Neural progenitor cell (in vitro differentiated cells): ENCODE measurements around the gene LRFN4. TPM values are rescaled to one million over a fixed set of nuclear protein-coding genes. Genes with fewer than 3 reads are reported as not detected.
A peak's percentile ranks its signal among the peaks of the same experiment; 100 is the strongest.

ENCODE experiments used
- DNase-seq: peaks from one replicate; pipeline ENCODE4 v3.0.0-alpha.2; 2016; ENCODE audit warnings: low spot score
- H2AFZ ChIP-seq: fragments of 200-600 bp; sonication (generic); replicated peaks from 2 replicates; pipeline ENCODE4 v1.6.1; 2016; ENCODE audit warnings: antibody characterized with exemption
- H3F3A ChIP-seq: fragments of 200-600 bp; sonication (generic); 2 replicates; pipeline ENCODE4 v1.6.1; 2016; ENCODE audit warnings: antibody characterized with exemption, low read depth
- H3K27ac ChIP-seq: fragments of 200-600 bp; sonication (generic); 2 replicates; pipeline ENCODE4 v1.5.1; 2016; ENCODE audit warnings: mild to moderate bottlenecking
- H3K27me3 ChIP-seq: fragments of 200-600 bp; sonication (generic); 2 replicates; pipeline ENCODE4 v1.6.1; 2016; ENCODE audit warnings: mild to moderate bottlenecking, moderate library complexity
- H3K36me3 ChIP-seq: fragments of 200-600 bp; sonication (generic); 2 replicates; pipeline ENCODE4 v1.5.1; 2016
- H3K4me1 ChIP-seq: fragments of 200-600 bp; sonication (generic); 2 replicates; pipeline ENCODE4 v1.6.1; 2016; ENCODE audit warnings: mixed run types
- H3K4me2 ChIP-seq: fragments of 200-600 bp; sonication (generic); 2 replicates; pipeline ENCODE4 v1.6.1; 2016
- H3K4me3 ChIP-seq: fragments of 200-600 bp; sonication (generic); 2 replicates; pipeline ENCODE4 v1.5.1; 2016
- H3K79me2 ChIP-seq: fragments of 200-600 bp; sonication (generic); 2 replicates; pipeline ENCODE4 v1.6.1; 2016; ENCODE audit warnings: low read depth
- H3K9ac ChIP-seq: fragments of 200-600 bp; sonication (generic); 2 replicates; pipeline ENCODE4 v1.6.1; 2016
- H3K9me3 ChIP-seq: fragments of 200-600 bp; sonication (generic); 2 replicates; pipeline ENCODE4 v1.5.1; 2016; ENCODE audit warnings: low read depth
- H4K20me1 ChIP-seq: fragments of 200-600 bp; sonication (generic); 2 replicates; pipeline ENCODE4 v1.6.1; 2016; ENCODE audit warnings: low read depth
- H3K27ac Mint-ChIP-seq: 3 replicates; pipeline ENCODE4 v1.8.0; 2021; ENCODE audit warnings: mixed read lengths
- H3K27me3 Mint-ChIP-seq: 2 replicates; pipeline ENCODE4 v1.8.0; 2022; ENCODE audit warnings: low read depth, mild to moderate bottlenecking, inconsistent platforms, moderate library complexity, mixed read lengths; ENCODE audit not compliant: insufficient read depth
- H3K36me3 Mint-ChIP-seq: 3 replicates; pipeline ENCODE4 v1.8.0; 2021; ENCODE audit warnings: mixed read lengths
- H3K4me1 Mint-ChIP-seq: 3 replicates; pipeline ENCODE4 v1.8.0; 2021; ENCODE audit warnings: mixed read lengths
- H3K4me3 Mint-ChIP-seq: 3 replicates; pipeline ENCODE4 v1.8.0; 2021; ENCODE audit warnings: mild to moderate bottlenecking, moderate library complexity, mixed read lengths
- H3K9me3 Mint-ChIP-seq: 3 replicates; pipeline ENCODE4 v1.8.0; 2020; ENCODE audit warnings: mixed read lengths
- EZH2 ChIP-seq: fragments of 200-600 bp; sonication (generic); IDR thresholded peaks from 2 replicates; pipeline ENCODE4 v1.6.1; 2017; ENCODE audit warnings: antibody characterized with exemption, mild to moderate bottlenecking, moderate library complexity
- EZH2phosphoT487 ChIP-seq: fragments of 200-600 bp; sonication (generic); IDR thresholded peaks from 2 replicates; pipeline ENCODE4 v1.6.1; 2017; ENCODE audit warnings: antibody characterized with exemption
- total RNA-seq: library from RNA; depleted of rRNA; stranded (reverse); fragments of >200 nt; gene quantifications from 2 replicates; pipeline ENCODE4 v1.2.3, GENCODE V29; 2015; ENCODE audit warnings: low replicate concordance
- TF ChIP-seq, protein P1 (sequence below): fragments of 200-600 bp; sonication (generic); IDR thresholded peaks from 2 replicates; pipeline ENCODE4 v1.5.1; 2017; ENCODE audit warnings: antibody characterized with exemption, mild to moderate bottlenecking

The LRFN4 gene
- total RNA-seq, 1 donor from 2014 or later = 6.7 TPM

DNA sequence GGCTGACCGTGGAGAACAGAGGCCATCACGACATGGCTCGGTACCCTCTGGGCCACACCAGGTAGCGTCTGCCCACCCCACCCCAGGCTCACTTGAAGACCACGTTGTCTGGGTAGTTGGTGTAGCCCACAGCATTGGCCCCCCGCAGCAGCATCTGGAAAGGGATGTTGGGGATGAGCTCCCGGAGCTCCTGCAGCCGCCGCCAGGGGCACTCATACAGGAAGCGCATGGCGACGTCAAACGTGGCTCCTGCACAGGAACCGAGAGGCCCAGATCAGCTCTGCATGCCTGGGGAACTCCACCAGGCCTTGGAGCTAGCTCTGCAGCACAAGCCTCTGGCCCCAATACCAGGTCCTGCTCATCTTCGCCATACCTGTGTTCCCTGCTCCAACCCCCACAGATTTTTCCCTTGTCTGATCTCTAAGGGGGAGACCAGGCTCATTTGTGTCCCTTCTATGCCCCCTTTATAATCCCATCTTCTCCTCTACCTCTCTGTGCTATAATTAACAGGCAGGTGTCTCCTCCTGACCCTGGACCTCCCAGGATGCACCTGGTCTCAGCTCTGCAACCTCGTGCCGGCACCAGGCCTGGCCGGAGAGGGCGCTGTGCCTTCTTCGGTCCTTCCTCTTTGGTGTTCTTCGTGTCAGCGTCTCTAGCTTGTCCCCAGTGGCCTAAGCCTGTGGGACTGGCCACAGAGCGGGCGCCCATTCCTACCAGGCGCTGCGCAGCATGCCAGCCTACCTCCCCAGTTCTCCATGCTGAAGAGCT is 5.0 kb upstream of the LRFN4 start:
- Mint-ChIP-seq H3K36me3 (peaks cover 2% of the 10 kb centered on the region), H3K27me3 (peaks cover 11% of the 10 kb centered on the region), H3K27ac (no peak overlapping the region), H3K4me1 (peaks cover 13% of the 10 kb centered on the region), H3K9me3 (peaks cover 2% of the 10 kb centered on the region), H3K4me3 (peak overlapping the region; percentile 46)
- no peaks in the 10 kb centered on the region for H3K27me3 ChIP-seq
- no peak overlapping the region for H2AFZ ChIP-seq
- no peak overlapping the region for H3K4me2 ChIP-seq
- no peaks in the 10 kb centered on the region for H3K79me2 ChIP-seq
- H3F3A ChIP-seq = peaks cover 14% of the 10 kb centered on the region
- no peak overlapping the region for H3K27ac ChIP-seq
- DNase-seq = peak; percentile 30
- H3K36me3 ChIP-seq = no peaks in the 10 kb centered on the region
- H4K20me1 ChIP-seq = no peaks in the 10 kb centered on the region
- H3K9ac ChIP-seq = no peak overlapping the region
- H3K4me1 ChIP-seq = peaks cover 7% of the 10 kb centered on the region
- no peak for TF ChIP-seq EZH2
- TF ChIP-seq, protein P1, sequence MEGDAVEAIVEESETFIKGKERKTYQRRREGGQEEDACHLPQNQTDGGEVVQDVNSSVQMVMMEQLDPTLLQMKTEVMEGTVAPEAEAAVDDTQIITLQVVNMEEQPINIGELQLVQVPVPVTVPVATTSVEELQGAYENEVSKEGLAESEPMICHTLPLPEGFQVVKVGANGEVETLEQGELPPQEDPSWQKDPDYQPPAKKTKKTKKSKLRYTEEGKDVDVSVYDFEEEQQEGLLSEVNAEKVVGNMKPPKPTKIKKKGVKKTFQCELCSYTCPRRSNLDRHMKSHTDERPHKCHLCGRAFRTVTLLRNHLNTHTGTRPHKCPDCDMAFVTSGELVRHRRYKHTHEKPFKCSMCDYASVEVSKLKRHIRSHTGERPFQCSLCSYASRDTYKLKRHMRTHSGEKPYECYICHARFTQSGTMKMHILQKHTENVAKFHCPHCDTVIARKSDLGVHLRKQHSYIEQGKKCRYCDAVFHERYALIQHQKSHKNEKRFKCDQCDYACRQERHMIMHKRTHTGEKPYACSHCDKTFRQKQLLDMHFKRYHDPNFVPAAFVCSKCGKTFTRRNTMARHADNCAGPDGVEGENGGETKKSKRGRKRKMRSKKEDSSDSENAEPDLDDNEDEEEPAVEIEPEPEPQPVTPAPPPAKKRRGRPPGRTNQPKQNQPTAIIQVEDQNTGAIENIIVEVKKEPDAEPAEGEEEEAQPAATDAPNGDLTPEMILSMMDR = peak; percentile 48
- no peak overlapping the region for H3K4me3 ChIP-seq
- no peaks in the 10 kb centered on the region for H3K9me3 ChIP-seq

DNA sequence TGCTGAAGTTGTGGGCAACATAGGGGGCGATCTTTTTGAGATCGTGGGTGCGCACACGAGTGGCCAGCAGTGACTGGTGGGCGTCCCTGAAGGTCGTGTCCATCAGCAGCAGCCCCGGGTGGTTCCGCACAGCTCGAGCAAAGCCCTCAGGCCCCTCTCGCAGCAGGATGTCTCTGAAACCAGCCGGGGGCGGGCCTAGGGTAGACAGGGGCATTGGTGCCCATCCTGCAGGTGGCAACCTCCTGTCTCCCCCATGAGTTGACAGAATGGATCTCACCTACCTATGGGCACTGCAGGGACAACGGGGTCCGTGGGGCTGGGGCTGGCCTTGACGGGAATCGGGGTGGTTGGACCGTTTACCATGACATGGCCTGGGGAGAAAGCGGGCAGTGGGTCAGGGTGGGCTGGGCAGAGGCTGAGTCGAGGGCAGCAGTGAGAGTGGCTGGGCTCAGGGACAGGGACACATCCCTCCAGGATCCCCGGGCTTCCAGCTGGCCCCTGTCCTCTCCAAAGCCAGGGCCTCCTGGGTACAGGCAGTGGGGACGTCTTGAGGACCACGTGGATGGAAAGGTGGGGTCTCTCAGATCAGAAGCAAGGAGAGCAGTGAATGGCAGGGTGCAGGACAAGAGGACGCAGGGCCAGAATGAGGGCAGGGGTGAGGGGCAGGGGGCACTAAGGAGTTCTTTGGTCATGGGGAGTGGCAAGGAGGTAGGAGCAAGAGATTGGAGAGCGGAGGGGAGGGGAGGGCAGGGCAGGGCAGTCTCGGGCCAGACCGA is 4.2 kb upstream of the LRFN4 start:
- Mint-ChIP-seq H3K4me3 (no peak overlapping the region), H3K36me3 (peaks cover 2% of the 10 kb centered on the region), H3K27me3 (peaks cover 12% of the 10 kb centered on the region), H3K27ac (no peak overlapping the region), H3K9me3 (peaks cover 2% of the 10 kb centered on the region), H3K4me1 (peaks cover 13% of the 10 kb centered on the region)
- Histone ChIP-seq H3K79me2 (no peaks in the 10 kb centered on the region), H3K9me3 (no peaks in the 10 kb centered on the region), H3F3A (peaks cover 14% of the 10 kb centered on the region), H3K4me1 (peaks cover 10% of the 10 kb centered on the region), H3K27me3 (no peaks in the 10 kb centered on the region), H3K4me2 (no peak overlapping the region), H3K9ac (no peak overlapping the region), H4K20me1 (no peaks in the 10 kb centered on the region), H3K27ac (no peak overlapping the region), H3K4me3 (no peak overlapping the region), H3K36me3 (no peaks in the 10 kb centered on the region), H2AFZ (no peak overlapping the region)
- no peak for DNase-seq
- TF ChIP-seq, protein P1 = no peak
- TF ChIP-seq EZH2phosphoT487 (no peak), EZH2 (no peak)

DNA sequence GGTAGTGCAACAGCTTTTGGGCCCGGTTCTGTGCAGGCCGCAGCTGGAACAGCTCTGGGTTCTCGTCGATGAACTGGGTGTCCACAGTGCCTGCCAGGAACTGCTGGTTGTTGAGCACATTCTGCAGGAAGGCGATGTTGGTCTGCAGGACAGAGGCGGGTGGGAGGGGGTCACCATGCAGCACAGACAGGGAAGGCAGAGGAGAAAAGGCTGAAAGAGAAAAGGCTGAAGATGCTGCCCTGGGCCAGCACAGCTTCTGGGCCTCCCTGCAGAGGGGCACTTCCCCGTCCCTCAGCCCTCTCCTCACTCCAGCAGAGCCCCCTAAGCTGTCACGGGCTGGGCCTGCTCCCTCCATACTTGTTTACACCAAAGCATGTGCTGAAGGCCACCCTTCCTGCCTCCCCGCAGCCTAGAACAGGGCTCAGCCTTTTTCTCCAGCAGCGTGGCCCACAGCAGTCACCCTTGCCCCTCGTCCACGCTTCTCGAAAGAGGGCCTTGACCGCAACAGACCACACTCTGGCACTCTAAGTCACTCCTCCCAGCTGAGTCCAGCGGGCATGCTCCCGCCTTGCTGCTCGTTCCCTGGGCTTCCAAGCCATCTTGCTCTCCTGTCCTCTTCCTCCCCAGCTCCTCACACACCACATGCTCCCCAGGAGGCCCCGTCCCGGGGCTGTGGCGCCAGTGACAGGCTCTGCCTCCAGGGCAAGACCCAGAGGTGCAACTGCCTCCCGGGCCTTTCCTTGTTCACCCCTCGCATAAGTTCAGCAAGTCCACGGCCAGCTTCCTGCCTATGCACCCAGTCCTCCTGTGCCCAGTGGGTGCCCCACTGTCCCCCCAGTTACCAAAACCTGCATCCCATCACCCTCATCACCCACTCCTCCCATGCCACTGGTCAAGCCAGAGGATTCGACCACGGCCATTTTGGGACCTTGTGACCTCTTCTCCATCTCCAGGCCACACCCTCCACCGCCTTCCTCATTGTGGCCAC is 3.3 kb upstream of the LRFN4 start:
- Mint-ChIP-seq H3K27ac (peak overlapping the region; percentile 18), H3K9me3 (peaks cover 2% of the 10 kb centered on the region), H3K27me3 (peaks cover 15% of the 10 kb centered on the region), H3K4me3 (peak overlapping the region; percentile 3), H3K36me3 (no peaks in the 10 kb centered on the region), H3K4me1 (peaks cover 13% of the 10 kb centered on the region)
- no peaks in the 10 kb centered on the region for H3K79me2 ChIP-seq
- no peak for DNase-seq
- H3K27me3 ChIP-seq = no peaks in the 10 kb centered on the region
- H3K27ac ChIP-seq = no peak overlapping the region
- H3K4me1 ChIP-seq = peaks cover 10% of the 10 kb centered on the region
- H3K36me3 ChIP-seq = no peaks in the 10 kb centered on the region
- no peak for TF ChIP-seq EZH2
- TF ChIP-seq, protein P1 = no peak
- no peak for TF ChIP-seq EZH2phosphoT487
- no peaks in the 10 kb centered on the region for H3K9me3 ChIP-seq
- H3K9ac ChIP-seq = no peak overlapping the region
- H2AFZ ChIP-seq = no peak overlapping the region
- H3K4me3 ChIP-seq = no peak overlapping the region
- no peak overlapping the region for H3K4me2 ChIP-seq
- peaks cover 5% of the 10 kb centered on the region for H4K20me1 ChIP-seq
- H3F3A ChIP-seq = peaks cover 14% of the 10 kb centered on the region
